HG03520 (cell line): ENCODE results near the gene UROC1.

Source experiments
- ATAC-seq: cut with Tn5 transposase; IDR thresholded peaks from one replicate; pipeline ENCODE4 v1.9.1; 2021; ENCODE audit warnings: mild to moderate bottlenecking, moderate library complexity; ENCODE audit not compliant: unreplicated experiment

UROC1 gene

DNA sequence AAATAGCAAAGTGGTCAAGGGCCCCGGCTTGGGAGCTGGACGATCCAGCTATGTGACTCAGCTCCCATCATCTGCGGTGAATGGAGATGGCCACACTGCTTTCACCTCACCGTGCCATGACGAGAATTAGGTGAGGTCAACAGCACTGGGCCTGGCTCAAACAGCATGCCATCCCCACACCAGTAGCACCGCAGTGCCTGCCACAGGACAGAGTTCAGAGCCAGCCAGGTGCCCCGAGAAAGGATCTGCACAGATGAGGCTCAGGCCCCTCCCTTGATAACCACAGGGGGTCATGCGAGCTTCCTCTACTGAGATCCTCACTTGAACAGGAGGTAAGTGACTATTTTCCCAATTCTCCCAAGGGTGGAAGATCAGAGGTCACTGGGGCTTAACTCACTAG is 71.3 kb downstream of the UROC1 start:
- no peak for ATAC-seq

DNA sequence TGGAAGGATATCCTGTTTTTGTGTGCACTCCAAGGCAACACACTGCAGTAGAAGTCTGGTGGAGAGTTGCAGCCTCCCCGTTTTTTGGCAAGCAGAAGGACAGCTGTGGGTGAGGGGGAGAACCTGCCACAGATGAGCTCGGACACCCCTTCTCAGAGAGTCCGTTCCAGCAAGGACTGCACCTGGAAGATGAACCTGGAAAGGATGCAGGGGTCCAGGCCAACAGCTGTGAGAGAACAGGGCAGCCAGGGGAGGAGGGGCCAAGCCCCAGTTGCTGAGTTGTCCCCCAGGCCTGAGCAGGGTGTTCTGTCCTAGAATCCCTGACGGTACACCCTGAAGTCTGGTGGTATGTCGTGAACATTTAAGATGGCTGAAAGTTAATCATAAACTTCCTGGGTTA is 72.1 kb downstream of the UROC1 start:
- ATAC-seq = no peak

DNA sequence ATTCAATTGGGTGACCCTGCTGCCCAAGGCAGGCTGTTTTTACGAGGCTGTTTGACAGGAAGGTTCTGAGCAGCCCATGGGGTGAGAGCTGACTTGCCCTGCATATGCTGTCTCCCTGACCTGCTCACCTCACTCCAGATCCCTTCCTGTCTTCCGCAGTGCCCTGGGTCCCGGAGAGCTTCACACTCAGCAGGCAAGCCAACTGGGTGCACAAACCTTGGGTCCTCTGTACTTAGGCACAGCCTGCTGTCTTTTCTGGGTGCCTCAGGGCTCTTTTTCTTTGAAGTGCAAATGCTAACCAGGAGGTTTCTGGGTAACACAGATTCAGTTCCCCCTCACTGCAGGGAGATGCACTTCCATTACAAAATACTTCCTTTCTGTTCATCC is 74.7 kb downstream of the UROC1 start:
- ATAC-seq = no peak

DNA sequence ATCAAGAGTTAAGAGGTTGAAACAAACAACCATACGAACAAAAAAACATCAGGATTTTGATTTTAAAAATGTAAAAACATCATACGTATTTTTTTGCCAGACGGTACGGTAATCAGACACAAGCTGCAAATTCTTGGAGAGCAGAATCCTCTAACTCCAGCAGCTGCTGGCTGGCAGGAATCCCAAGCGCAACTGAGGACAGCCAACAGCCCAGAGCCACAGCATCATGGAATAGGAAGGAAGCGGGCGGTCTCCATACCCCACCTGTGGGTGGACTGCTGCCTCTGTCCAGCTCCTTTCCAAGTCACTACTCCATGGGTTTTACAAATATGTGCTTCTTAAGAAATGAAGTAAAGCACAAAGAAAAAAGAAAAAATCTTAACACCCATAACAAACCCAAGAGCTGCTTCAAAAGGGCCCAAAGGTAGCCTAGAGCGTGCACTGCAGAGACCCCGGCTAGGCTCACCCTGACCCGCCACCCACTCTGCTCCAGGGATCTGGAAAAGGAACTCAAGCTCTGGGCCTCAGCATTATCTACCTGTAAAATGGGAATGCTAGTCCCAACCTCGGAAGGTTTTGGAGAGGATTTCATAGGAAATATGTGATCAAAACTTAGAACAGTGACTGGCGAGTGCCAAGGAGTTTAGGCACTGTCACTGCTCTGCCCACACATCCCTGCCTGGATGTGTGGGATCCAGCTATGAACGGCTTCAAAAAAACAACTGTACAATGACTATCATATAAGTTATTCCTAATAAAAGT is 75.3 kb downstream of the UROC1 start:
- ATAC-seq = no peak

DNA sequence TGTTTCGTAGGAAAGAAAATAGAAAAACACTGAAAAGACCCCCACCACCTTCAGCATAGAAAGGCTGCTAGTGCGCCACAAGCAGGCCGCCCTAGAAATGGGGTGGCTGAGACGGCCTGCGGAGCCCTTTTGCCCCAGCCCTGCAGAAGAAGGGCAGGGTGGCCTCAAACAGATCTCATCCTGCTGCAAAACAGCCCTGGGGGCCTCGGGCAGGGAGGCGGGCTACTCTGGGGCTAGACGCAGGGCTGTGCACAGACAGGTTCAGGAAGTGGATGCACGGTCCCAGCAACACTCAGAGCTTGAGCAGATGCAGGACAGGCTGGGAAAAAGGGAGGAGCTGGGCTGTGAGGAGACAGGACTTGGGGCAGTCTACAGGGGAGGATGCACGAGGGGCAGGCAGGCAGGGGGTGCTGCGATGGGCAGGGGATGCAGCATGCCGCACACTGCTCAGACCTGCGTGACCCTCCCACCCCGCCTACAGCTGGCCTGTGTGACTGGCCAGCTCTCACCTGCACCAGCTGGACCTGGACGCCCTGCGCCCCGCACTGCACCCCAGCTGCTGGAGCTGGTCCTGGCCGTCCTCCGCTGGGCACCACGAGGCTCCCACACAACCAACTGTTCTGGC is 76.2 kb downstream of the UROC1 start:
- no peak for ATAC-seq

DNA sequence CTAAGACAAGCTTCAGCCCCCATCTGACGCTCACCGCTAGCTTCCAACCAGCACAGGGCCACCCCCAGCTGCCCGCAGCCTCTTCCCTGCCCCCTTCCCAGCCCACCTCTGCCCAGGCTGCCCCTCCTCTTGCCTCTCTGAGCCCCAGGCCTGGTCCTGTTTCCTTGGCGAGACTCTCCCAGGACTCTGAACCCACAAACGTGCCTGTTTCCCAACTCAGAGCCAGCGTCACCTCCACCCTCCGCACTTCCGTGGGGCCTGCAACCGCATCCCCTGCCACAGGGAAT is 76.9 kb downstream of the UROC1 start:
- no peak for ATAC-seq

DNA sequence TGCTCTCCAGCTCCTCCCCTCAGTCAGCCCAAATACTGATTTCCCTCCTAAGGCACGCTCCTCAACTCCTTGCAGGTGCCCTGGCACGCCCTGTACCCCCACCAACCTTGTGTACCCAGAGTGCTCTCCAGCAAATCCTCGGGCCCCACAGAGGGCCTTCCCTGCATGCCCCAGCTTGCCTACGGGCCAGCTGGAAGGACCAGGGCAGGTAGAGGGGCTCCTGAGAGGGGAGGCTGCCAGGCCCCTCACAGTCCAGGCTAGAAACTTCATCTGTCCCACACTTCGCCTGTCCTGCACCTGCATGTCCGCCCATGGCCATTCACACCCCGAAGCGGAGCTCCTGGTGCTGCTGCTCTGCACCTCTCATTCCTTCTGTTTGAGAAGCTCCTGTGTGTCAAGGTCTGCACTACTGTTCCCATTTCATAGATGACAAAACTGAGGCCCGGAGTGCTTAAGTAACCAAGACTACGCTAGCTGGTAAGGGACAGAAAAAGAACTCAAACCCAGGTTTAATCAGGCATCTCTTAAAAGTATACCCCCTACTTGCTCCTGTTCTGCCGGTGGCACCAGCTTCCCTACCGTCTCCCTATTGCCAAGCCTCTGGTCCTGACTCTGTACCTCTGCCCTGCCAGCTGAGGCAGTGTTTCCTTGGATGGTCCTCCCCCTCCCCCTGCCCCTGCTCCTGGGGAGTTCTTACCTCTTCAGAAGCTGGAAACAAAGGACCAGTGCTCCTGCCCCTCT is 77.4 kb downstream of the UROC1 start:
- no peak for ATAC-seq

DNA sequence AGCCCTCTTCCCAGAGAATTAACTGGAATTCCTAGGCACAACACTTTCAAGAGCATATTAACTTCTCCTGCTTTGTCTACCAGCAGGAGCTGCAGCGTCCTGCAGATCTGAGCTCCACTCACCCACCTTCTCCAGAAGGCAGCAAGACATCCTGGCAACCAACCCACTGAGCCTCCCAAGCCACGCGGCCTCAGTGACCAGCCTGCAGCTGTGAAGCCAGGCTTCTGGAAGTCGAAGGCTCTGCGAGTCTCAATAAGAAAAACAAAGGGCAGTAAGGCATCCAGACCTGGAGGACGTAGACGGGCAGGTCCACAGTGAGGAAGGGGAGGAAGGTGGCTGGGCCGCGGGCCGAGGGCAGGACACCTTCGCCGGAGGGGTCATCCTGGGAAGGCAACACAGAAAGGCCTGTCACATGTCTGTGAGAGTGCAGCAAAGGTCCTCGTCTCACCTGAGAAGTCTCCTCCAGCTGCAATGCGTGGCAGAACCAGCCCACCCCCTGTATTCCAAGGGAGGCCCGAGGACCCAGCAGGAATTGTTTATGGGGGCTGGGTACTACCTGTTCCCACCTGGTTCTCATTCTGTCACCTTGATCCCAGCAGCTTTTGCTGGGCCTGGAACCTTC is 78.1 kb downstream of the UROC1 start:
- no peak for ATAC-seq

DNA sequence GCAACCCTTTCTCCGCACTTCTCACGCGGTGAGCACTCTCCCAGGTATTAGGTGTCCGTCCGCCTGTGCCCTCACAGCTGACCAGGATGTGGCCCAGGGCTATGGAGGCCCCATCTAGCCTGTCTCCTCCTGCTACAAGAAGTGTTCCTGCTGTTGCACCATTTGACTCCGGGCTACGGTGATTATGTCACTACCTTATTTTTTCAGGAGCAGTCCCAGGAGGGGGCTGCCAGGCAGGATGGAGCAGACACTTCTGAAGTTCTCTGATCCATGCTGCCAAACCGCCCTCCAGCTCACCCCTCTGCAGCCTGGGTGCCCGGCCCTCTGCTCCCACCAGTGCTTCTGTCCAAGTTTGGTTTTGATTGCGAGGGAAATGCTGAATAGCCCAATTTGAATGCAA is 78.8 kb downstream of the UROC1 start:
- no peak for ATAC-seq

DNA sequence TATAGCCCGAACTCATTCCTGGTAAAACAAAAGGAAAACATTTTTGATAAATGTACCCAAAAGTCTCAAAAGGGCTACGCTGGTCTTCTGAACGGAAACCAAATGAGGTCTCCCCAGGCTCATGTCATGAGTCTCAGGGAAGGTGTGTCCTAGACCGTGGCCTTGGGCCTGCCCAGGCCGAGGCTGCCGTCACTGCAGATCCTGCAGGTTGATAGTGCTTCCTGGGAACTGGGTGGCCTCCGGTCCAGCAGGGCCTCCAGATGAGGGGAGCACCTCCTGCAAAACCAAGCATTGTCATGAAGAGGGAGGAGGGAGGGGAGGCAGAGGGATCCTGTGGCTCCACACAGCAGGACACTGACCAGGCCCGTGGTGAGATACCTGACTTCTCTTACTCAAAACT is 79.4 kb downstream of the UROC1 start:
- ATAC-seq = no peak

DNA sequence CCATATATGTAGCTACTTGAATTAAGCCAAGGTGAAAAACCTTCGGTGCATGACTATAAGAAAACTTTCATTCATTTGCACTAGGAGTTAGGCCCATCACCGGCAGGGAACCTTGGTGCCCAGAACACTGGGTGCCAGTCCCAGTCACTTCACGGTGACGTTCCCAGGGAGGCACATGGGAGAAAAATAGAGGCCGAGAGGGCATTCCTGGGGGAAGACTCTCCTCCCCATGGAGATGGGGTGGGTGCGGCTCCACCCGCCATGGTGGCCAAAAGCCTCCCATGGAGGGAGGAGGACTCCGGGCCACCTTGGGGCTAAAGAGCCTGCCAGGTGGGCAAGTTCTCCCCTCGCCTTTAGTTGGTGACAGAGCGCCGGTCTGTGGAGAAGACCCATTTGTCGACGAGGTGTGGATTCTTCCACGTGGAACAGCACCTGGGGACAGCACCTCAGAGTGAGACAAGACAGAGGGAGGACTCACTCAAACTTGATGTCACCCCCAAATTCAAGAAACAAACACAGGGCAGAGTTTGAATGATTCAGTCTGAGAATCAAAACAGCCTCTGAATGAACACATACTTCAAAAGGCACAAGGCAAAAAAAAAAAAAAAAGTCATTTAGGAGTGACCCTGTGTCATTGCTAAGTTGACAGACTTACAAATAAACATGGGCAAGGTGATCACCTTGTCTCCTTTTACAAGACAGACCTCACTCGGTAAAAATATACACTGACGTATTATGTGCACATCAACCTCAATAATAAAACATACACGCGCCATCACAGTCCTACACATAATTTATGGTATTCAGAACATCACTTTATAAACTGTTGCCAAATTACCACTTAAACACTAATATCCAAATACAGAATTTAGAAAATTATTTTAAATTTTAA is 80.5 kb downstream of the UROC1 start:
- ATAC-seq = no peak

DNA sequence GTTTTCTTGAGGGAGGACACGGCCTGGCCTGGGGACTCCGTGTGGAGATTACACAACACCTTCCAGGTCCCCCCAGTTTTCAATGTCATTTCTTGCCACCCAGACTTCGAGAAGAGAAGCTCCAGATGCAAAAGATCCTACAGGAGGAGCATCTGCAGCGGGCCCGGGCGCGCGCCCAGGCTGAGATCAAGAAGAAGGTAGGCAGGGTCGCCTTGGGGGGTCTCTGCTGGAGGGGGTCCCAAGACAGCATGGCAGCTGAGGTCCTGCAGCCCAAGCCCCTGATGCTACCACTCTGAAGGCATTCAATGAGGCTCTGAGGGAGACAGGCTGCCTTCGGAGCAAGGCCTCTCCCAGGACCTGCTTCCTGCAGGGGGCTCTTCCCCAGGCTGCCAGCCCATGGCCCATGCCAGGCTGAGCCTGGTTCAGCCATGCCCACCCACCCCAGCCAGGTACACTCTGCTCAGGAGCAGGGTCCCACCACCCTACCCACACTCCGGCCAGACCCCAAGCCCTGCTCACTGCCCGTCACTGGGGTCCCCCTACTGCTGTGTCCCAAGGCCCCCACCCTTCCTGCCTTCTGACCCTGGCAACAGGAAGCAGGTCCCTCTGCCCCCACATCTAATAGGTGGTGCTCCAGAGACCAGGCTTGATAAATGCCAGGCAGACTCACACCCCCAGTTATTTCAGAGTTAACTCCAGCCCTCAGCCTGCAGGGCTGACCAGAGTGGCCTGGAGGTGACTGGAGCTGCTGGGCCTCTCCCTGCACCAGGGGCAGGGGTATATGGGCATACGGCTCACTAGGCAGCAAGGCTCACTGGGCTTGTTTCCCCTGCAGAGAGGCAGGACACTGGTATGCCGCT is 81.9 kb downstream of the UROC1 start:
- ATAC-seq = no peak

DNA sequence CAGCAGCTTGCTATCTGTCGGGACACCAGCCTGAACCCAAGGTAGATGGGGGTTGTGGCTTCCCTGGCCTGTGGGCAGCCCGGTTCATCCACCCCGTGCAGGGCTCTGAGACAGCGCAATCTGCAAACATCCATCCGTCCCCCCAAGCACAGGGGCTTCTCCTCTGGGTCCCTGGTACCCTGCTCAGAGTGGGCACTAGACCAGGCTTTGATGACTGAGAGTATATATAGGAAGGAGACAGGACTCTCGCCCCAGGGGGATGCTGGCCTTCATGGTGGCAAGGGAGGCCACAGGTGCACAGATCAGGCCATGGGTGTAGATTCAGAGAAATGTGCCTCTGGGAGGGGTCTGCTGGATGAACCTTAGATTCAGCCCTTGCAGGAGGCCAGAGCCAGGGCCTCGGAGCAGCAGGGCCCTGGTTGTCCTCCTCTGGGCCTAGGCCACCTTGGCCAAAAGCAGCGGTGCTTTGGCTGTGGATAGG is 82.6 kb downstream of the UROC1 start:
- no peak for ATAC-seq

DNA sequence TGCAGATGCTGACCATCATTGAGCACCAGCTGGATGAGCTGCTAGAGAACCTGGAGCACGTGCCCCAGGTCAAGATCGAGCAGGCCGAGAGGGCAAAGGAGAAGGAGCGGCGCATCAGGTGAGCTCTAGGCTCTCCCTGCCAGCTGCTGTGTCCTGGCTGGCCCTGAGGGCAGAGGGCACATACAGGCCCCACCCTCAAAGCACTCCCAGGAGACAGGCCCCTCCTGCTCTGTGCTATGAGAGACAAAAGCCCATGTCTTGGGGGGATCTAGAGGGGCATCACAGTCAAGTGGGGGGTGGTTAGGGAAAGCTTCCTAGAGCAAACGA is 83.3 kb downstream of the UROC1 start:
- no peak for ATAC-seq

DNA sequence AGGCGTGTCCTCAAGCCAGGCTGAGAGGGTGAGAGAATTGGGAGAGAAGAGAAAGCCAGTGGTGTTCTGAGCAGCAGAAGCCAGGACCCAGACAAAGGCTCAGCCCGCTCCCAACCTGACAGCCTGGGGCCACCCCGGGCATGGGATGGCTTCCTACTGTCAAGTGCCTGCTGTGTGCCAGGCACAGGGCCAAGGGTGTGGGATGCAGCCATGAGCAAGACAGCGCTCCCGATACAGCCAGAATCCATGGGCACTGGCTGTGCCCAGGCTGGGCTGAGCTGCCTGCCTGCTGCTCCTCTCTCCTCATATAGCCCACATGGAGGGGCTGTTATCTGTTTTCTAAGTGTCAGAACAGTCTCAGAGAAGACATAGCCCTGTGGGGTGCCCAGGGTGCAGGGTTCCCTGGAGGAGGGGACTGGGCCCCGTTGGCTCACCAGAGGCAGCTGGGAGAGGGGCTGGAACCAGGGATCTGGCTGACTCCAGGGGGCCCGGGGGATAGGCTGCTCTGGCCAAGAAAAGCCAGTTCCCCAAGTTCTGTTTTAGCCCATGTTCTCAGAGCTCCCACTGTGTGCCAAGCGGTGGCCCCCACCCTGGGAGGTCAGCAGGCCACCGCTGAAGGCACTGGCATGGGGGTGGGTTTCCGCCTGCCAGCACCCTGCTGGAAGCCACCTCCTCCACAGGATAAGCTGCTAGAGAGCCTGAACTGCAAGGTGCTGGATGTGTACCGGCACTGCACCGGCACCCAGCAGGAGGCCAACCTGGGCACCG is 83.9 kb downstream of the UROC1 start:
- ATAC-seq = no peak

DNA sequence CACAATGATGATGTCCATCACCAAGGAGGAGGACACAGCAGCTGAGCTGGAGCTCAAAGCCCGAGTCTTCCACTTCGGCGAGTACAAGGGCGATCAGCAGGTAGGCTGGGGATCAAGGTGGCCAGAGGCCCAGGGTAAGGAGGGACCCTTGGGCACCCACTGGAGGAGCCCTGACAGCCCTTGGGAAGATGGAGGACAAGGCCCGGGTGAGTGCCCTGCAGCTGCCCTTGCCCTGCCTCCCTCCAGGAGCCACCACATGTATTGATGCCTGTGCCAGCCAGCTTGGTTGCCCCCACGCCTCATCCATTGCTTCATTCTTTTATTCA is 84.5 kb downstream of the UROC1 start:
- ATAC-seq = no peak

DNA sequence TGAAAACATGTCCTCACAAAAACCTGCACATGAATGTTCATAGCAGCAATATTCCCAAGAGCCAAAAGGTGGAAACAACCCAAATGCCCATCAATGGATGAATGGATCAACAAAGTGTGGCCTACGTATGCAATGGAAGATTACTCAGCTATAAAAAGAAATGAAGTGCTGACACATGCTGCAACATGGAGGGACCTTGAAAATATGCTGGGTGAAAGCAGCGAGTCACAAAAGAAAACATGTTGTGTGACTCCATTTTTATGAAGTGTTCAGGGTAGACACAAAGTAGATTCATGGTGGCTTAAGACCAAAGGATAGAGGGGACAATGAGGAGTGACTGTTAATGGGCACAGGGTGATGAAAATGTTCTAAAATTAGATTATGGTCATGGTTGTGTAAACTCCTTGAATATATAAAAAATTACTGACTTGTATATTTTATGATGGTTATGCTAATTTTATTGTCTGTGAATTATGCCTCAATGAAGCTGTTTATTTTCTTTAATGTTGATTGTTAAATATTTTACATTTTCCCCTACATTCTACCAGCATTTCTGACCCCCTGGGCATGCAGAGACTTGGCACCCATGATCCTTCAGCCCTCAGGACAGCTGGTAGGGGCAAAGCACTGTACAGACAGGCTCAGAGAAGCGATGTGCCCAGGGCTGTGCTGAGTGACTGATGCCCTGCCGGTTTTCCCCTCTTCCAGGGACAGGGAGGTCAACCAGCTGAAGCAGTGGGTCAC is 85.0 kb downstream of the UROC1 start:
- no peak for ATAC-seq
